Neural cell (in vitro differentiated cells): ENCODE results near the gene MT1H. TPM values are rescaled to one million over a fixed set of nuclear protein-coding genes. Genes with fewer than 3 reads are reported as not detected.
"Not testable (repeated sequence)": the region's sequence is repeated elsewhere in the genome, so short reads cannot be mapped to it uniquely, and the experiment has no call there.

Experiments used
- H2AFZ ChIP-seq: fragments of 200-600, 300-800 bp; sonication (generic), shearing (Covaris generic); 2 replicates; pipeline ENCODE4 v1.6.0; 2014; ENCODE audit warnings: low read depth, mild to moderate bottlenecking, antibody characterized with exemption, low read length, moderate library complexity
- H3F3A ChIP-seq: fragments of 200-600 bp; shearing (Covaris generic); 2 replicates; pipeline ENCODE4 v1.6.1; 2016; ENCODE audit warnings: mild to moderate bottlenecking, moderate library complexity, mixed read lengths, antibody characterized with exemption, low read length; ENCODE audit not compliant: insufficient read depth, poor library complexity, severe bottlenecking
- H3K27ac ChIP-seq: fragments of 200-600, 300-800 bp; sonication (generic), shearing (Covaris generic); 2 replicates; pipeline ENCODE4 v1.5.1; 2014; ENCODE audit warnings: mild to moderate bottlenecking, low read length, moderate library complexity
- H3K27me3 ChIP-seq: fragments of 300-800, 200-600 bp; sonication (generic), shearing (Covaris generic); 2 replicates; pipeline ENCODE4 v1.6.0; 2014; ENCODE audit warnings: mild to moderate bottlenecking, low read depth, low read length, moderate library complexity; ENCODE audit not compliant: insufficient read depth
- H3K36me3 ChIP-seq: fragments of 300-800, 200-600 bp; sonication (generic), shearing (Covaris generic); 2 replicates; pipeline ENCODE4 v1.5.1; 2014; ENCODE audit warnings: mild to moderate bottlenecking, antibody characterized with exemption, low read length, moderate library complexity; ENCODE audit not compliant: insufficient read depth
- H3K4me2 ChIP-seq: fragments of 300-800, 200-600 bp; sonication (generic), shearing (Covaris generic); 2 replicates; pipeline ENCODE4 v1.6.0; 2014; ENCODE audit warnings: mild to moderate bottlenecking, low read length
- H3K4me3 ChIP-seq: fragments of 300-800, 200-600 bp; sonication (generic), shearing (Covaris generic); 2 replicates; pipeline ENCODE4 v1.5.1; 2014; ENCODE audit warnings: mild to moderate bottlenecking, low read length, moderate library complexity
- H3K79me2 ChIP-seq: fragments of 200-600 bp; shearing (Covaris generic); replicated peaks from 2 replicates; pipeline ENCODE4 v1.6.0; 2014; ENCODE audit warnings: mild to moderate bottlenecking, low read length, moderate library complexity; ENCODE audit not compliant: insufficient read depth
- H3K9ac ChIP-seq: fragments of 300-800, 200-600 bp; sonication (generic), shearing (Covaris generic); 2 replicates; pipeline ENCODE4 v1.6.1; 2016; ENCODE audit warnings: mild to moderate bottlenecking, low read length, mixed read lengths
- H3K9me2 ChIP-seq: fragments of 200-600 bp; shearing (Covaris generic); 2 replicates; pipeline ENCODE4 v1.6.1; 2016; ENCODE audit warnings: mild to moderate bottlenecking, low read length, mixed read lengths; ENCODE audit not compliant: insufficient read depth
- H3K9me3 ChIP-seq: fragments of 200-600, 300-800 bp; sonication (generic), shearing (Covaris generic); 2 replicates; pipeline ENCODE4 v1.6.1; 2016; ENCODE audit warnings: mild to moderate bottlenecking, mixed run types, low read length, moderate library complexity, mixed read lengths
- H4K20me1 ChIP-seq: fragments of 200-600 bp; shearing (Covaris generic); 2 replicates; pipeline ENCODE4 v1.6.1; 2016; ENCODE audit warnings: mild to moderate bottlenecking, mixed run types; ENCODE audit not compliant: insufficient read depth
- EP300 ChIP-seq: fragments of 450-650 bp; conservative IDR thresholded peaks from 2 replicates; pipeline ENCODE4 v1.6.1; 2014; ENCODE audit warnings: antibody characterized with exemption, mild to moderate bottlenecking, moderate library complexity; ENCODE audit not compliant: poor library complexity, severe bottlenecking
- EZH2 ChIP-seq: fragments of 200-600, 300-800 bp; shearing (Covaris generic), sonication (generic); IDR thresholded peaks from 2 replicates; pipeline ENCODE4 v1.6.1; 2014; ENCODE audit warnings: antibody characterized with exemption, low read length, borderline replicate concordance, mild to moderate bottlenecking; ENCODE audit not compliant: insufficient read depth, poor library complexity, severe bottlenecking
- MXI1 ChIP-seq: fragments of 450-650 bp; conservative IDR thresholded peaks from 2 replicates; pipeline ENCODE4 v1.6.1; 2014; ENCODE audit warnings: antibody characterized with exemption, mild to moderate bottlenecking; ENCODE audit not compliant: poor library complexity, severe bottlenecking
- POLR2AphosphoS5 ChIP-seq: IDR thresholded peaks from 2 replicates; pipeline ENCODE4 v1.6.1; 2012
- RAD21 ChIP-seq: fragments of 450-650 bp; conservative IDR thresholded peaks from 2 replicates; pipeline ENCODE4 v1.6.1; 2014; ENCODE audit warnings: antibody characterized with exemption, mild to moderate bottlenecking, moderate library complexity
- SMC3 ChIP-seq: fragments of 450-650 bp; conservative IDR thresholded peaks from 2 replicates; pipeline ENCODE4 v1.6.1; 2014; ENCODE audit warnings: antibody characterized with exemption, mild to moderate bottlenecking, moderate library complexity; ENCODE audit not compliant: poor library complexity
- TAF1 ChIP-seq: IDR thresholded peaks from 2 replicates; pipeline ENCODE4 v1.6.1; 2012; ENCODE audit warnings: low read depth
- polyA plus RNA-seq: library from polyadenylated mRNA; depleted of rRNA; stranded (reverse); fragments of >200 nt; gene quantifications from 2 replicates; pipeline ENCODE4 v1.2.3, GENCODE V29; 2014
- TF ChIP-seq, protein P1 (sequence below): IDR thresholded peaks from 2 replicates; pipeline ENCODE4 v1.6.1; 2012; ENCODE audit warnings: borderline replicate concordance
- TF ChIP-seq, protein P2 (sequence below): fragments of 450-650 bp; IDR thresholded peaks from 2 replicates; pipeline ENCODE4 v1.5.1; 2014; ENCODE audit warnings: antibody characterized with exemption, mild to moderate bottlenecking, moderate library complexity; ENCODE audit not compliant: poor library complexity, severe bottlenecking

The MT1H gene
- polyA plus RNA-seq, 1 donor from 2014 or later: not detected

DNA sequence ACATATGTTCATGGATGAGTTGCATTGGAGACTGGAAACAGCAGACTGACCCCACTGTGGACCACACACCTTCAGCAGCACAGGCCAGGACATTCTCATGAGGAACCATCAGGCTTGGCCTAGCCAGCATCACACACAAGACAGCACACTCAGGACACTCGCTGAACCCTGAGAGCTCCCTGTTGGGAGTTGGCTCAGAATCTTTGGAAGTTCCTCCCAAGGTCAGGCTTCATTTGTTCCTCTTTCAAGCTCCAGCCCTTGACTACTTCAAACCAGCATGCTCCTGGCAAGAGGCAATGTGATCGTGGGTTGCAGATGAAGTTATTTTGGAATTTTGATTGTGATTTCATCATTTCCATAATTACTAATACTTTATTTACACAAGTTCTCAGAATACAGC is 2.1 kb downstream of the MT1H start:
- not testable (repeated sequence) for H3K9me3 ChIP-seq, H2AFZ ChIP-seq, H3K4me3 ChIP-seq, H3F3A ChIP-seq, H3K9me2 ChIP-seq, H3K79me2 ChIP-seq, H3K4me2 ChIP-seq, H3K36me3 ChIP-seq, H3K27ac ChIP-seq, H4K20me1 ChIP-seq, H3K9ac ChIP-seq
- H3K27me3 ChIP-seq: peaks cover 93% of the 10 kb centered on the region

GRCh38 chr16:56672171-56672570 is 2.6 kb downstream of the MT1H start:
- not testable (repeated sequence) for H3K9ac ChIP-seq, H3K9me3 ChIP-seq, H2AFZ ChIP-seq, H3K9me2 ChIP-seq, H3K4me2 ChIP-seq, H3K27ac ChIP-seq, H3K36me3 ChIP-seq, H3K79me2 ChIP-seq, H3K4me3 ChIP-seq, H4K20me1 ChIP-seq, H3F3A ChIP-seq
- peaks cover 93% of the 10 kb centered on the region for H3K27me3 ChIP-seq

DNA sequence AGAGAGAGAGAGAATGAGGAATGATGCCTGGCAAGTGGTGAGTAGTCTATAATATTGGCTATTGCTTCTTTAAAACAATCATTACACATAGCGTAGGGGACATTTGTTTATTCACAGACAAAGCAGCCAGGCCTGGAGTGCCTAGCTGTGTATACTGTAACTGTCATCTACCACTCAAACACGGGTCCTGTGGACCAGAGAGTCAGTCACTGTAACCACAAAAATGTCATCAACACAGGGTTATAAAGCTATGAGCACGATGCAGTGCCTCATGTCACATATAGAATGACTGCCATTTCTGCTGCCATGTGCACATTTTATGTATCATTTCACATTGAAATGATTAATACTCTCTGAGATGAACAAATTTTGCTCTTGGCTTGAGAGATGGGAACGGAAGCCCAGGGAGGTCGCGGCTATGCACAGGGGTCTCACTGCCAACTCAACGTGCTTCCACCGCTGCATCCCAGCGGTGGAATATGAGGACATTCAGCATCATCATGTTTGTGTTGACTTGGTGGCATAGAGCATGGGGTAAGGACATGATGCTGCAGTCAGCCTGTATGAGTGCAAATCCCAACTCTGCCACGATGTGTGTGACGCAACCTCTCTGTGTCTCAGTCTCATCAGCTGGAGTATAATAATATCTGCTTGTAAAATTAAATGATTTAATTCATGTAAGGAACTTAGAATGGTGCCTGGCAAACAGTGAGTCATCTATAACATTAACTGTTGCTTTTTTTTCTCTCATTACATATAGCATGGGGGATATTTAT is 3.3 kb downstream of the MT1H start:
- H3K9me3 ChIP-seq: no peaks in the 10 kb centered on the region
- H3K27me3 ChIP-seq: peaks cover 93% of the 10 kb centered on the region
- H3K4me2 ChIP-seq: no peak overlapping the region
- H3K9me2 ChIP-seq: no peaks in the 10 kb centered on the region
- TF ChIP-seq SMC3 (no peak), RAD21 (no peak), TAF1 (no peak)
- TF ChIP-seq, protein P1, sequence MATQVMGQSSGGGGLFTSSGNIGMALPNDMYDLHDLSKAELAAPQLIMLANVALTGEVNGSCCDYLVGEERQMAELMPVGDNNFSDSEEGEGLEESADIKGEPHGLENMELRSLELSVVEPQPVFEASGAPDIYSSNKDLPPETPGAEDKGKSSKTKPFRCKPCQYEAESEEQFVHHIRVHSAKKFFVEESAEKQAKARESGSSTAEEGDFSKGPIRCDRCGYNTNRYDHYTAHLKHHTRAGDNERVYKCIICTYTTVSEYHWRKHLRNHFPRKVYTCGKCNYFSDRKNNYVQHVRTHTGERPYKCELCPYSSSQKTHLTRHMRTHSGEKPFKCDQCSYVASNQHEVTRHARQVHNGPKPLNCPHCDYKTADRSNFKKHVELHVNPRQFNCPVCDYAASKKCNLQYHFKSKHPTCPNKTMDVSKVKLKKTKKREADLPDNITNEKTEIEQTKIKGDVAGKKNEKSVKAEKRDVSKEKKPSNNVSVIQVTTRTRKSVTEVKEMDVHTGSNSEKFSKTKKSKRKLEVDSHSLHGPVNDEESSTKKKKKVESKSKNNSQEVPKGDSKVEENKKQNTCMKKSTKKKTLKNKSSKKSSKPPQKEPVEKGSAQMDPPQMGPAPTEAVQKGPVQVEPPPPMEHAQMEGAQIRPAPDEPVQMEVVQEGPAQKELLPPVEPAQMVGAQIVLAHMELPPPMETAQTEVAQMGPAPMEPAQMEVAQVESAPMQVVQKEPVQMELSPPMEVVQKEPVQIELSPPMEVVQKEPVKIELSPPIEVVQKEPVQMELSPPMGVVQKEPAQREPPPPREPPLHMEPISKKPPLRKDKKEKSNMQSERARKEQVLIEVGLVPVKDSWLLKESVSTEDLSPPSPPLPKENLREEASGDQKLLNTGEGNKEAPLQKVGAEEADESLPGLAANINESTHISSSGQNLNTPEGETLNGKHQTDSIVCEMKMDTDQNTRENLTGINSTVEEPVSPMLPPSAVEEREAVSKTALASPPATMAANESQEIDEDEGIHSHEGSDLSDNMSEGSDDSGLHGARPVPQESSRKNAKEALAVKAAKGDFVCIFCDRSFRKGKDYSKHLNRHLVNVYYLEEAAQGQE: no peak
- H4K20me1 ChIP-seq: no peaks in the 10 kb centered on the region
- no peaks in the 10 kb centered on the region for H3K79me2 ChIP-seq
- no peaks in the 10 kb centered on the region for H3K36me3 ChIP-seq
- no peak overlapping the region for H3K9ac ChIP-seq
- no peaks in the 10 kb centered on the region for H3F3A ChIP-seq
- no peak overlapping the region for H3K4me3 ChIP-seq
- no peak overlapping the region for H2AFZ ChIP-seq
- no peak overlapping the region for H3K27ac ChIP-seq

GRCh38 chr16:56673921-56674320 is 4.3 kb downstream of the MT1H start:
- Histone ChIP-seq H3K9me2 (no peaks in the 10 kb centered on the region), H3K9me3 (no peaks in the 10 kb centered on the region), H3K9ac (no peak overlapping the region), H3K27me3 (peaks cover 87% of the 10 kb centered on the region), H3K27ac (no peak overlapping the region), H3K4me2 (no peak overlapping the region), H3K79me2 (no peaks in the 10 kb centered on the region), H3F3A (no peaks in the 10 kb centered on the region), H3K36me3 (no peaks in the 10 kb centered on the region), H4K20me1 (no peaks in the 10 kb centered on the region), H3K4me3 (no peak overlapping the region), H2AFZ (no peak overlapping the region)
- TF ChIP-seq, protein P1: no peak
- no peak for TF ChIP-seq POLR2AphosphoS5
- no peak for TF ChIP-seq MXI1
- no peak for TF ChIP-seq EP300
- TF ChIP-seq SMC3: no peak
- TF ChIP-seq, protein P2, sequence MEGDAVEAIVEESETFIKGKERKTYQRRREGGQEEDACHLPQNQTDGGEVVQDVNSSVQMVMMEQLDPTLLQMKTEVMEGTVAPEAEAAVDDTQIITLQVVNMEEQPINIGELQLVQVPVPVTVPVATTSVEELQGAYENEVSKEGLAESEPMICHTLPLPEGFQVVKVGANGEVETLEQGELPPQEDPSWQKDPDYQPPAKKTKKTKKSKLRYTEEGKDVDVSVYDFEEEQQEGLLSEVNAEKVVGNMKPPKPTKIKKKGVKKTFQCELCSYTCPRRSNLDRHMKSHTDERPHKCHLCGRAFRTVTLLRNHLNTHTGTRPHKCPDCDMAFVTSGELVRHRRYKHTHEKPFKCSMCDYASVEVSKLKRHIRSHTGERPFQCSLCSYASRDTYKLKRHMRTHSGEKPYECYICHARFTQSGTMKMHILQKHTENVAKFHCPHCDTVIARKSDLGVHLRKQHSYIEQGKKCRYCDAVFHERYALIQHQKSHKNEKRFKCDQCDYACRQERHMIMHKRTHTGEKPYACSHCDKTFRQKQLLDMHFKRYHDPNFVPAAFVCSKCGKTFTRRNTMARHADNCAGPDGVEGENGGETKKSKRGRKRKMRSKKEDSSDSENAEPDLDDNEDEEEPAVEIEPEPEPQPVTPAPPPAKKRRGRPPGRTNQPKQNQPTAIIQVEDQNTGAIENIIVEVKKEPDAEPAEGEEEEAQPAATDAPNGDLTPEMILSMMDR: peak; percentile 35
- TF ChIP-seq EZH2: no peak
